ENCODE data around the gene INPP1. TPM values are rescaled to one million over a fixed set of nuclear protein-coding genes. Genes with fewer than 3 reads are reported as not detected.

INPP1 gene
- total and polyA plus RNA-seq, 4 donors = 9.1 to 13.2 (median 12.4) TPM

DNA sequence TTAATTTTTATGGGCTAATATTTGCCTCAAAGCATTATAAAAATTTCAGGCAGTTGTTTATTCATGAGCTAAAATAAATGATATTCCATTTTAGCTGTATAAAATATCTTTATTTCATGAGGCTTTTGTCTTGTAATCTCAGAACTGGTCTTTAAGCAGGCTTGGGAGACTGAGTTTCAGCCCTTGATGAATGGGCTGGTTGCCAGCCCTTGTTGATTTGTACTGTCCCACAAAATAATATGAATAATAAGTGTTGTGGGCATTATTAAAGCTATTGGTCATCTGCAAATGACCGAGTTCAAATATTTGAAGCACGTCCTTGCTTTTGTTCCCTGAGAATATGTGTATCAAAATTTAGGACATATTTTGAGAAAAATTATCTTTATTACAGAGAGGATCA lies 18.2 kb downstream of the INPP1 start:
- TF ChIP-seq NR2F2 (IDR thresholded peaks at IDR 0.05) = no peak
- TF ChIP-seq, protein P1, sequence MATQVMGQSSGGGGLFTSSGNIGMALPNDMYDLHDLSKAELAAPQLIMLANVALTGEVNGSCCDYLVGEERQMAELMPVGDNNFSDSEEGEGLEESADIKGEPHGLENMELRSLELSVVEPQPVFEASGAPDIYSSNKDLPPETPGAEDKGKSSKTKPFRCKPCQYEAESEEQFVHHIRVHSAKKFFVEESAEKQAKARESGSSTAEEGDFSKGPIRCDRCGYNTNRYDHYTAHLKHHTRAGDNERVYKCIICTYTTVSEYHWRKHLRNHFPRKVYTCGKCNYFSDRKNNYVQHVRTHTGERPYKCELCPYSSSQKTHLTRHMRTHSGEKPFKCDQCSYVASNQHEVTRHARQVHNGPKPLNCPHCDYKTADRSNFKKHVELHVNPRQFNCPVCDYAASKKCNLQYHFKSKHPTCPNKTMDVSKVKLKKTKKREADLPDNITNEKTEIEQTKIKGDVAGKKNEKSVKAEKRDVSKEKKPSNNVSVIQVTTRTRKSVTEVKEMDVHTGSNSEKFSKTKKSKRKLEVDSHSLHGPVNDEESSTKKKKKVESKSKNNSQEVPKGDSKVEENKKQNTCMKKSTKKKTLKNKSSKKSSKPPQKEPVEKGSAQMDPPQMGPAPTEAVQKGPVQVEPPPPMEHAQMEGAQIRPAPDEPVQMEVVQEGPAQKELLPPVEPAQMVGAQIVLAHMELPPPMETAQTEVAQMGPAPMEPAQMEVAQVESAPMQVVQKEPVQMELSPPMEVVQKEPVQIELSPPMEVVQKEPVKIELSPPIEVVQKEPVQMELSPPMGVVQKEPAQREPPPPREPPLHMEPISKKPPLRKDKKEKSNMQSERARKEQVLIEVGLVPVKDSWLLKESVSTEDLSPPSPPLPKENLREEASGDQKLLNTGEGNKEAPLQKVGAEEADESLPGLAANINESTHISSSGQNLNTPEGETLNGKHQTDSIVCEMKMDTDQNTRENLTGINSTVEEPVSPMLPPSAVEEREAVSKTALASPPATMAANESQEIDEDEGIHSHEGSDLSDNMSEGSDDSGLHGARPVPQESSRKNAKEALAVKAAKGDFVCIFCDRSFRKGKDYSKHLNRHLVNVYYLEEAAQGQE (IDR thresholded peaks at IDR 0.05) = no peak
- TF ChIP-seq FOXA1 (IDR thresholded peaks at IDR 0.05) = no peak
- TF ChIP-seq, protein P2, sequence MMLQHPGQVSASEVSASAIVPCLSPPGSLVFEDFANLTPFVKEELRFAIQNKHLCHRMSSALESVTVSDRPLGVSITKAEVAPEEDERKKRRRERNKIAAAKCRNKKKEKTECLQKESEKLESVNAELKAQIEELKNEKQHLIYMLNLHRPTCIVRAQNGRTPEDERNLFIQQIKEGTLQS (IDR thresholded peaks at IDR 0.05) = no peak
- TF ChIP-seq FOXA2 (IDR thresholded peaks at IDR 0.05) = no peak
- TF ChIP-seq RAD21 (IDR thresholded peaks at IDR 0.05) = no peak
- no peak for TF ChIP-seq YY1 (IDR thresholded peaks at IDR 0.05)
- no peak for TF ChIP-seq HNF4A (conservative IDR thresholded peaks at IDR 0.05)
- no peak for TF ChIP-seq RXRA (IDR thresholded peaks at IDR 0.05)
- no peak for TF ChIP-seq TAF1 (conservative IDR thresholded peaks at IDR 0.05)
- TF ChIP-seq, protein P3, sequence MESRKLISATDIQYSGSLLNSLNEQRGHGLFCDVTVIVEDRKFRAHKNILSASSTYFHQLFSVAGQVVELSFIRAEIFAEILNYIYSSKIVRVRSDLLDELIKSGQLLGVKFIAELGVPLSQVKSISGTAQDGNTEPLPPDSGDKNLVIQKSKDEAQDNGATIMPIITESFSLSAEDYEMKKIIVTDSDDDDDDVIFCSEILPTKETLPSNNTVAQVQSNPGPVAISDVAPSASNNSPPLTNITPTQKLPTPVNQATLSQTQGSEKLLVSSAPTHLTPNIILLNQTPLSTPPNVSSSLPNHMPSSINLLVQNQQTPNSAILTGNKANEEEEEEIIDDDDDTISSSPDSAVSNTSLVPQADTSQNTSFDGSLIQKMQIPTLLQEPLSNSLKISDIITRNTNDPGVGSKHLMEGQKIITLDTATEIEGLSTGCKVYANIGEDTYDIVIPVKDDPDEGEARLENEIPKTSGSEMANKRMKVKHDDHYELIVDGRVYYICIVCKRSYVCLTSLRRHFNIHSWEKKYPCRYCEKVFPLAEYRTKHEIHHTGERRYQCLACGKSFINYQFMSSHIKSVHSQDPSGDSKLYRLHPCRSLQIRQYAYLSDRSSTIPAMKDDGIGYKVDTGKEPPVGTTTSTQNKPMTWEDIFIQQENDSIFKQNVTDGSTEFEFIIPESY (IDR thresholded peaks at IDR 0.05) = no peak
- TF ChIP-seq, protein P4, sequence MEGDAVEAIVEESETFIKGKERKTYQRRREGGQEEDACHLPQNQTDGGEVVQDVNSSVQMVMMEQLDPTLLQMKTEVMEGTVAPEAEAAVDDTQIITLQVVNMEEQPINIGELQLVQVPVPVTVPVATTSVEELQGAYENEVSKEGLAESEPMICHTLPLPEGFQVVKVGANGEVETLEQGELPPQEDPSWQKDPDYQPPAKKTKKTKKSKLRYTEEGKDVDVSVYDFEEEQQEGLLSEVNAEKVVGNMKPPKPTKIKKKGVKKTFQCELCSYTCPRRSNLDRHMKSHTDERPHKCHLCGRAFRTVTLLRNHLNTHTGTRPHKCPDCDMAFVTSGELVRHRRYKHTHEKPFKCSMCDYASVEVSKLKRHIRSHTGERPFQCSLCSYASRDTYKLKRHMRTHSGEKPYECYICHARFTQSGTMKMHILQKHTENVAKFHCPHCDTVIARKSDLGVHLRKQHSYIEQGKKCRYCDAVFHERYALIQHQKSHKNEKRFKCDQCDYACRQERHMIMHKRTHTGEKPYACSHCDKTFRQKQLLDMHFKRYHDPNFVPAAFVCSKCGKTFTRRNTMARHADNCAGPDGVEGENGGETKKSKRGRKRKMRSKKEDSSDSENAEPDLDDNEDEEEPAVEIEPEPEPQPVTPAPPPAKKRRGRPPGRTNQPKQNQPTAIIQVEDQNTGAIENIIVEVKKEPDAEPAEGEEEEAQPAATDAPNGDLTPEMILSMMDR (IDR thresholded peaks at IDR 0.05; ENCODE audit: low read depth, low read length, missing input control) = no peak
- no peak overlapping the region for H3K9ac ChIP-seq (ENCODE audit: low read depth in 1 of 2, low read length in 2 of 2)

DNA sequence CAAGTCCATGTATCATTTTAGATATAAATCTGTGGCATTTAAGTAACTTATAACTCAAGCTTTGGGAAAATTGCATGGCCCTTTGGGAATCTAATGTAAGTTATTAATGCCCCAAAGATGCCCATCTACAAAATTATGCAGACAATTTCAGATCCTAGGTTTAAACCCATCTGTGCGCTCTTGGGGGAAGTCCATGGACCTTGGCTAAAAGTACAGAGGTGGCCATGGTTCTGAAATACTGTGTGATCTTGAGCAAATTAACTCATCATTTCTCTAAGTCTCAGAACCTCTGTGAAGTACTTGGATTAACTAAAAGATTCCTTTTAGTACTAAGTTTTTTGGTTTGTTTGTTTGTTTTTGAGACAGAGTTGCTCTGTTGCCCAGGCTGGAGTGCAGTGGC lies 19.5 kb downstream of the INPP1 start:
- H3K27ac ChIP-seq (ENCODE audit: low read depth in 1 of 2, low read length in 2 of 2) = no peak overlapping the region

More for the DNA sequence above, 18.2 kb downstream of the INPP1 start:
- H3K4me3 ChIP-seq (ENCODE audit: low read depth in 1 of 3, low read length in 3 of 3) = no peak overlapping the region
- DNase-seq (ENCODE audit: low spot score) = no peak
- peaks cover 9 to 26% (median 18%) of the 10 kb centered on the region in 4 donors for H3K4me1 ChIP-seq (ENCODE audit: control insufficient read depth in 4 of 4, insufficient read depth in 4 of 4, low read length in 3 of 4)
- peaks cover 0 to 6% (median 1%) of the 10 kb centered on the region in 4 donors for H3K36me3 ChIP-seq (ENCODE audit: control insufficient read depth in 4 of 4, insufficient read depth in 3 of 4, low read depth in 1 of 4, low read length in 3 of 4)
- no peaks in the 10 kb centered on the region for H3K9me3 ChIP-seq (ENCODE audit: control insufficient read depth in 4 of 4, low read length in 3 of 4)
- no peaks in the 10 kb centered on the region for H3K27me3 ChIP-seq (ENCODE audit: control insufficient read depth in 4 of 4, insufficient read depth in 4 of 4, low read length in 3 of 4)
- no peak overlapping the region for H3K27ac ChIP-seq (ENCODE audit: low read depth in 1 of 2, low read length in 2 of 2)
- WGBS = 48% methylated on average over 2 of the region's 2 CpGs

More for the DNA sequence above, 19.5 kb downstream of the INPP1 start:
- TF ChIP-seq HNF4G (IDR thresholded peaks at IDR 0.05) (peak; percentile 27), HNF4A (conservative IDR thresholded peaks at IDR 0.05) (peak; percentile 60 to 82), GABPA (IDR thresholded peaks at IDR 0.05 in 1 of 2, conservative IDR thresholded peaks at IDR 0.05 in 1 of 2) (no peak)
- no peak overlapping the region for H3K4me3 ChIP-seq (ENCODE audit: low read depth in 1 of 3, low read length in 3 of 3)
- peaks cover 9 to 24% (median 18%) of the 10 kb centered on the region in 4 donors for H3K4me1 ChIP-seq (ENCODE audit: control insufficient read depth in 4 of 4, insufficient read depth in 4 of 4, low read length in 3 of 4)
- no peak overlapping the region for H3K9ac ChIP-seq (ENCODE audit: low read depth in 1 of 2, low read length in 2 of 2)
- no peaks in the 10 kb centered on the region for H3K27me3 ChIP-seq (ENCODE audit: control insufficient read depth in 4 of 4, insufficient read depth in 4 of 4, low read length in 3 of 4)
- H3K36me3 ChIP-seq (ENCODE audit: control insufficient read depth in 4 of 4, insufficient read depth in 3 of 4, low read depth in 1 of 4, low read length in 3 of 4) = peaks cover 1 to 17% (median 4%) of the 10 kb centered on the region in 4 donors
- DNase-seq (ENCODE audit: low spot score) = no peak
- no peaks in the 10 kb centered on the region for H3K9me3 ChIP-seq (ENCODE audit: control insufficient read depth in 4 of 4, low read length in 3 of 4)
- WGBS = 92% methylated on average over 1 of the region's 1 CpG

Data from liver (tissue), 9 donors.